WERI-Rb-1 (cell line): ENCODE results near the gene ANKS1A.

ENCODE experiments used
- DNase-seq: peaks from one replicate; pipeline ENCODE4 v3.0.0-alpha.2; 2020
- H3K27ac ChIP-seq: fragments of 250-450 bp; sonication (Bioruptor Pico); 2 replicates; pipeline ENCODE4 v1.5.1; 2020; ENCODE audit warnings: mild to moderate bottlenecking, moderate library complexity
- H3K27me3 ChIP-seq: fragments of 250-450 bp; sonication (Bioruptor Pico); 2 replicates; pipeline ENCODE4 v1.5.1; 2021; ENCODE audit warnings: mild to moderate bottlenecking, low read depth, moderate library complexity; ENCODE audit not compliant: insufficient read depth, severe bottlenecking
- H3K36me3 ChIP-seq: fragments of 250-450 bp; sonication (Bioruptor Pico); 2 replicates; pipeline ENCODE4 v1.5.1; 2020; ENCODE audit warnings: mild to moderate bottlenecking, moderate library complexity
- H3K4me3 ChIP-seq: 2 replicates; pipeline ENCODE4 v1.5.1; 2011; ENCODE audit warnings: low read depth, mild to moderate bottlenecking, control low read depth, low read length
- H3K9me3 ChIP-seq: fragments of 250-450 bp; sonication (Bioruptor Pico); 2 replicates; pipeline ENCODE4 v1.5.1; 2021; ENCODE audit warnings: mild to moderate bottlenecking, moderate library complexity; ENCODE audit not compliant: severe bottlenecking
- CTCF ChIP-seq: IDR thresholded peaks from 2 replicates; pipeline ENCODE4 v1.5.1; 2011; ENCODE audit warnings: low read depth, mild to moderate bottlenecking, control low read depth, inconsistent platforms, low read length

The ANKS1A gene

GRCh38 chr6:35070111-35070510, 181.1 kb downstream of the ANKS1A start:
- TF ChIP-seq CTCF, result no peak
- Histone ChIP-seq H3K9me3 (no peaks in the 10 kb centered on the region), H3K27ac (no peak overlapping the region), H3K27me3 (no peaks in the 10 kb centered on the region), H3K4me3 (no peak overlapping the region), H3K36me3 (peaks cover 13% of the 10 kb centered on the region; the same call in 1 of the 2 replicates)
- DNase-seq, result no peak

- no peak overlapping the region for H3K27ac ChIP-seq
- no peaks in the 10 kb centered on the region for H3K9me3 ChIP-seq
- no peak for TF ChIP-seq CTCF
- H3K27me3 ChIP-seq, result no peaks in the 10 kb centered on the region
- H3K36me3 ChIP-seq, result 0 out of 2 replicates have a peak, but pooled peaks cover 7% of the 10 kb centered on the region
- DNase-seq, result no peak
- no peak overlapping the region for H3K4me3 ChIP-seq
These were observed 182.4 kb downstream of the ANKS1A start for GRCh38 chr6:35071347-35071994.

- no peak for DNase-seq
- Histone ChIP-seq H3K9me3 (no peaks in the 10 kb centered on the region), H3K27me3 (no peaks in the 10 kb centered on the region), H3K4me3 (no peak overlapping the region), H3K27ac (no peak overlapping the region), H3K36me3 (0 out of 2 replicates have a peak, but pooled peaks cover 7% of the 10 kb centered on the region)
- TF ChIP-seq CTCF, result no peak
These were observed 183.1 kb downstream of the ANKS1A start for GRCh38 chr6:35072051-35072697.

- Histone ChIP-seq H3K27me3 (no peaks in the 10 kb centered on the region), H3K4me3 (no peak overlapping the region), H3K27ac (no peak overlapping the region), H3K9me3 (no peaks in the 10 kb centered on the region), H3K36me3 (0 out of 2 replicates have a peak, but pooled peaks cover 7% of the 10 kb centered on the region)
- TF ChIP-seq CTCF, result no peak
- no peak for DNase-seq
These were observed 183.6 kb downstream of the ANKS1A start for GRCh38 chr6:35072698-35073055.

GRCh38 chr6:35073211-35073610, 184.2 kb downstream of the ANKS1A start:
- Histone ChIP-seq H3K4me3 (no peak overlapping the region), H3K27me3 (no peaks in the 10 kb centered on the region), H3K27ac (no peak overlapping the region), H3K36me3 (peaks cover 8% of the 10 kb centered on the region), H3K9me3 (no peaks in the 10 kb centered on the region)
- TF ChIP-seq CTCF, result no peak
- no peak for DNase-seq
